Measurements from ENCODE around the gene TREH.
"Not testable (repeated sequence)": the region's sequence is repeated elsewhere in the genome, so short reads cannot be mapped to it uniquely, and the experiment has no call there.

Gene TREH

GRCh38 chr11:118715245-118715831 is 35.9 kb upstream of the TREH start:
- DNase-seq (ENCODE audit: extremely low read depth, low read depth), result no peak
- no peak for TF ChIP-seq CTCF (IDR thresholded peaks at IDR 0.05; ENCODE audit: low read depth, low read length, missing control alignments)
- H3K4me3 ChIP-seq (replicated peaks; ENCODE audit: low read depth, low read length), result no peak overlapping the region

- no peak for TF ChIP-seq CTCF (IDR thresholded peaks at IDR 0.05; ENCODE audit: low read depth, low read length, missing control alignments)
- H3K4me3 ChIP-seq (replicated peaks; ENCODE audit: low read depth, low read length), result no peak overlapping the region
- DNase-seq (ENCODE audit: extremely low read depth, low read depth), result no peak
These were observed 35.4 kb upstream of the TREH start for GRCh38 chr11:118714816-118715215.

- H3K4me3 ChIP-seq (replicated peaks; ENCODE audit: low read depth, low read length); DNase-seq (ENCODE audit: extremely low read depth, low read depth): not testable (repeated sequence)
These were observed 35.0 kb upstream of the TREH start for GRCh38 chr11:118714416-118714815.

- H3K4me3 ChIP-seq (replicated peaks; ENCODE audit: low read depth, low read length), result no peak overlapping the region
- DNase-seq (ENCODE audit: extremely low read depth, low read depth), result no peak
- no peak for TF ChIP-seq CTCF (IDR thresholded peaks at IDR 0.05; ENCODE audit: low read depth, low read length, missing control alignments)
These were observed 28.8 kb upstream of the TREH start for GRCh38 chr11:118708296-118708695.

- TF ChIP-seq CTCF (IDR thresholded peaks at IDR 0.05; ENCODE audit: low read depth, low read length, missing control alignments), result no peak
- DNase-seq (ENCODE audit: extremely low read depth, low read depth), result no peak
- H3K4me3 ChIP-seq (replicated peaks; ENCODE audit: low read depth, low read length), result no peak overlapping the region
These were observed 27.0 kb upstream of the TREH start for GRCh38 chr11:118706546-118706825.

- no peak overlapping the region for H3K4me3 ChIP-seq (replicated peaks; ENCODE audit: low read depth, low read length)
- DNase-seq (ENCODE audit: extremely low read depth, low read depth), result no peak
- no peak for TF ChIP-seq CTCF (IDR thresholded peaks at IDR 0.05; ENCODE audit: low read depth, low read length, missing control alignments)
These were observed 26.5 kb upstream of the TREH start for GRCh38 chr11:118705791-118706545.

- no peak overlapping the region for H3K4me3 ChIP-seq (replicated peaks; ENCODE audit: low read depth, low read length)
- no peak for DNase-seq (ENCODE audit: extremely low read depth, low read depth)
- TF ChIP-seq CTCF (IDR thresholded peaks at IDR 0.05; ENCODE audit: low read depth, low read length, missing control alignments), result no peak
These were observed 25.8 kb upstream of the TREH start for GRCh38 chr11:118705111-118705741.

All from HFF-Myc (cell line).